NOMO-1 treated with DMSO at 0.1 percent for 48 hours (cell line): ENCODE data around the gene TCF7.

Experiments used
- DNase-seq: peaks from one replicate; lab custom pipeline; 2025; ENCODE audit not compliant: unreplicated experiment; lab: John Stamatoyannopoulos, UW

TCF7 gene

DNA sequence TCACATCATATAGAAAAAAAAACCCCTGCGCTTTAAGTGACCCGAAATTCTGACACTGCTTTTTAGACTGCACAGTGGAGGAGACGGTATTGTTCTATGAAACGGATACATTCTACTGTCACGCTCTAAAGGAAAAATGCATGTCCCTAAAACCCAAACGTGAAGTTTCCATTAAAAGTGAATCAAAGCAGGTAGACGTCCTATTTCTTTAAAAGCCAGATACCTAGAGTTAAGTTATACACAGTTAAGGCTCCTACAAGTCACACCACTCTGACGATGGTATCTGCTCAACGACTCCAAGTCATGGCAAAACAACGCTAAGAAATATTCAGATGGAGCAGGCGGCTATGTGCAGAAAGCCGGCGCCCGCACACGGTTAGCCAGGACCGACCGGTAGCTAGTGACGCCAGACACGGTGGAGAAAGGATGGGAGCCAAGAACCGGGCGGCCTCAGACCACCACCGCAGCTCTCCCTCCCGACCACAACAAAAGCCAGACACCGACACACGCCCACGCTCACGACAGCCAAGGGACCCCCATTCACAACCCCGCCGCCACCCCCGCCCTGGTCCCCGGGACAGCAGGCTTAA lies 61.5 kb downstream of the TCF7 start:
- peak; percentile 42 for DNase-seq

GRCh38 chr5:134176511-134177368 lies 62.3 kb downstream of the TCF7 start, which contains the start of gene SKP1:
TSS of gene SKP1 (minus strand) at chr5:134176950. CDS start at chr5:134174022, 2,928 bp downstream.
- DNase-seq, result peak; percentile 79

GRCh38 chr5:134177369-134178095 lies 63.1 kb downstream of the TCF7 start:
- DNase-seq, result peak; percentile 40

DNA sequence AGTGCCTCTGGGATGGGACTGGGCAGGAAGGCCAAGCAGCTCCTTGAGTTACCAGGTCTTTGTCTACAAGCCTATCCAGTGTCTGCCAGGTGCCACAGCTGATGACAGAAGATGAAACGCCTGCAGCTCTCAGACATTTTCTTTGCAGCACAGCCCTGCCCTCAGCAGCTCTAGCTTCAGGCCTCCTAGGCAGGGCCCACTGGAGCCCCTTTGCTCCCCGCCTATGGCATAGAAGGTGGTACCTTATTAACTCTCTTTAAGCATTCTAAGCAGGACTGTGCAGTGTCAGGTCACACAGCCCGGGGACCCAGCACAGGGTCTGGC lies 63.6 kb downstream of the TCF7 start:
- no peak for DNase-seq

DNA sequence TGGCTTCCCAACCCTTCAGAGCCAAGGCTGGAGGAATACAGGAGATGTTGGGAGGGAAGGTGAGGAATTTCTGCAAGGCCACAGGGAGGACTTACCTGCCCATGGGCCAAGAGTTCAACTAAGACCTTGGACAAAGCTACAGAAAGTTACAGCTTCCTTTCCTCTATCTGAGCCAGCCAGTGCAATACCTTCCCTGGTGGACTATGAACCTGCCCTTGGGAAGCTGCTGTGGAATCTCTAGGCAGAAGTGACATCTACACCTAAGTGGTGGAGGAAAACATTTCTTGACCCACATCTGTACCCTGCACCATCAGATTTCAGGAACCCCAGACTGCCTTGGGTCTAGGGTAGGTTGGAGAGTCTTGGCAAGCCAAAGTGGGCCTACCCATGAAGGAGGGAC lies 69.0 kb downstream of the TCF7 start:
- no peak for DNase-seq

DNA sequence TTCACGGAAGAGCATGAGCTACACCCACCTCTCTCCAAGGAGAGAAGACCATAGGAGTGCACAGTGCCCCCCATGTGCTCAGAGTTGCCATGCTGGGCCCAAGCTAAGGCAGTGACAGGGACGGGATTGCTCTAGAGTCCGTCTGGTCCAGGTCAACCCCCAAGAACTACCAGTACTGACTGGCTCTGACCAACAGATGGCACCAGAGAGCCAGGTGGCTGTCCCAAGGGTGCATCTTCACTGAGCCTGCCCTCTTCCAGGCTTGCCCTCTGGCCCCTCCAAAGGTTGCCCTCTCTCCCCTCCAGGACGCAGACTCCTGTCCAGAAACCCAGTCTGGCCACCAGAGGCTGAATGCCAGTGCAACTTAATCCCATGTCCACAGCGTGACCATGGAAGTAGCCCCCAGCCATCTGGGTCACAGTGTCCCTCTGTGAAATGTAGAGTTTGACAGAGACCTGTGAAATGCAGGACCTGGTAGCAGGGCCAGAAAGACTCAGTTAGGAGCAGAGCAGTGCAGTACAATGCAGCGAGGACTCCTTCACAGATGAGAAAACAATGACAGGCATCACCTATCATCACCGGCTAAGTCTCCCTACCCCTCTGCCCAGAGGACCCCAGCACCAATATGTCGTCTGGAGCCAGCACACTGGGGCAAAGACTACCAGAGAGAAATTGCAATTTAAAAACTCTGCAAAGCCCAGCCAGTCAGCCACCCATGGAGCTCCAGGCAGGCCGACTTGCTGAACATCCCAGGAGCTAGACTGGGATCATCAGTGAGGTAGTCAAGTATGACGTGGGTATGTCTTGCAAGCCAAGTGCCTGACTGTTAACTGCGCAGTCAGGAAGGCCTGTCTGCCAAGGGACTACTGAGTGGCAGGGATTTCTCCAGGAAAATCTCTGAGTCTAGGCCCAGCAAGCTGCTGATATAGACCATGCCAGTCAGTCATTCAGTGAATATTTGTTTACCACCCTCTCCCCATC lies 70.0 kb downstream of the TCF7 start:
- DNase-seq, result peak; percentile 66

- DNase-seq, result no peak
Measured at GRCh38 chr5:134188092-134188491, 73.6 kb downstream of the TCF7 start.

DNA sequence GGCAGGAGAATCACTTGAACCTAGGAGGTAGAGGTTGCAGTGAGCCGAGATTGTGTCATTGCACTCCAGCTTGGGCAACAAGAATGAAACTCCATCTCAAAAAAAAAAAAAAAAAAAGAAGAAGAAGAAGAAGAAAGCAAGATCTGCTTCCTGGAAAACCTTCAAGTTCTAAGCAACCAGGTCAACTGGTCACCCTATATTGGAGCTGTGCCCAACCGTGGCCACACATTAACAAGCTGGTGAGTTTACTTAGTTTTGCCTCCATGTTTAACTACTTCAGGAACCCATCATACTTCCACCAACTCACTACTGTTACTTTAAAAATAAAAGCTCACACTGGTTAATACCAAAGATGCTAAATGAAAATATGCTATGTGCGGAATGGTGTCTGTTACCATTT lies 74.5 kb downstream of the TCF7 start:
- DNase-seq, result no peak

DNA sequence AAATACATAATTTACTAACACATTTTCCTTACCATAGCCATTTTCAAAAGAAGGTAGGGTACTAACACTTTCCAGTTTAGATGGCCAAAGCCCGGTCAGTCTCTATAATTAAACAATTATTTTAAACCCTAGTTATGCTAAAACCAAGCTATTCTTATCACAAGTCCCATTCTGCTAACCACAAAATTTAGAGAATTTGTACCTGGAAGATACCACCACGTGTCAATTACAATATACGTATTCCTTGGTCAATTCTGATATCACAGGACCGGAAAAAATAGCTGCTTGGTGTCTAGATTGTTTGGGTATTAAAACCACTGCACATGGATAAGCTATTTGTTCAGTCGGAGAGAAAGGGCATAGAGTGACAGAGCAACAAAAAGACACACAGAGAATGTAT lies 81.2 kb downstream of the TCF7 start:
- DNase-seq, result no peak
